Gastrocnemius medialis (tissue), 4 donors: ENCODE measurements around the gene YAP1. TPM values are rescaled to one million over a fixed set of nuclear protein-coding genes. Genes with fewer than 3 reads are reported as not detected.

Experiments
- ATAC-seq, 2 donors: fragments of 150-250 bp; one replicate each; pipeline ENCODE4 v1.9.1; 2016
- DNase-seq, 2 donors: peaks; one replicate each; pipeline ENCODE4 v3.0.0-alpha.2; 2019
- H3K27ac ChIP-seq, 4 donors: fragments of 200-600 bp; sonication (generic); 1 replicate in 1 of 4; 2 replicates in 3 of 4; pipeline ENCODE4 v1.5.1; 2016 to 2018; ENCODE audit warnings: mild to moderate bottlenecking in 2 of 4, moderate library complexity in 1 of 4
- H3K27me3 ChIP-seq, 3 donors: fragments of 200-600 bp; sonication (generic) in 2 of 3; 1 replicate in 1 of 3; 2 replicates in 2 of 3; pipeline versions ENCODE4 v1.5.1 to v1.6.0; 2016 to 2019; ENCODE audit warnings: mild to moderate bottlenecking in 1 of 3, moderate library complexity in 1 of 3
- H3K36me3 ChIP-seq, 2 donors: fragments of 200-600 bp; sonication (generic) in 1 of 2; one replicate each; pipeline ENCODE4 v1.5.1; 2017 to 2018
- H3K4me1 ChIP-seq, 2 donors: fragments of 200-600 bp; sonication (generic) in 1 of 2; one replicate each; pipeline ENCODE4 v1.5.1; 2016 to 2017; ENCODE audit warnings: mild to moderate bottlenecking in 2 of 2
- H3K4me3 ChIP-seq, 4 donors: fragments of 200-600 bp; sonication (generic) in 3 of 4; 1 replicate in 1 of 4; 2 replicates in 3 of 4; pipeline ENCODE4 v1.5.1; 2016 to 2019; ENCODE audit warnings: mild to moderate bottlenecking in 2 of 4
- H3K9me3 ChIP-seq, 3 donors: fragments of 200-600 bp; sonication (generic) in 2 of 3; 1 replicate in 1 of 3; 2 replicates in 2 of 3; pipeline ENCODE4 v1.5.1; 2016 to 2019
- POLR2A ChIP-seq, 2 donors: fragments of 450-650 bp; IDR thresholded peaks; one replicate each; pipeline ENCODE4 v1.6.1; 2017; ENCODE audit warnings: antibody characterized with exemption in 2 of 2, mild to moderate bottlenecking in 2 of 2, moderate library complexity in 2 of 2
- in situ Hi-C, 4 donors: fragments of 200-750 bp; cut with MboI; loops; one replicate each; pipeline versions ENCODE4 v1.15.0 to v1.8.0; 2017; ENCODE audit warnings: low sequenced_read_pairs in 4 of 4
- intact Hi-C: fragments of 100-400 bp; cut with DNase I; formaldehyde crosslinking; loops from one replicate; pipeline ENCODE4 v1.15.1; 2023; ENCODE audit warnings: low total_unique reads
- total RNA-seq, 4 donors: library from RNA; depleted of rRNA; stranded (reverse); fragments of >200 nt; gene quantifications; one replicate each; pipeline versions ENCODE4 v1.1.0 to v1.2.3, GENCODE V29; 2016
- TF ChIP-seq, protein P1 (sequence below), 5 experiments: fragments of 450-650 bp in 3 of 5; fragments of 200-600 bp in 2 of 5; sonication (generic) in 2 of 5; IDR thresholded peaks in 4 of 5; conservative IDR thresholded peaks in 1 of 5; 1 replicate in 4 of 5; 2 replicates in 1 of 5; pipeline ENCODE4 v1.5.1; 2016 to 2019; ENCODE audit warnings: antibody characterized with exemption in 5 of 5, mild to moderate bottlenecking in 3 of 5, moderate library complexity in 3 of 5

The YAP1 gene
- total RNA-seq, 4 donors from 2014 or later = 41.9 to 89.4 (median 72.6) TPM

DNA sequence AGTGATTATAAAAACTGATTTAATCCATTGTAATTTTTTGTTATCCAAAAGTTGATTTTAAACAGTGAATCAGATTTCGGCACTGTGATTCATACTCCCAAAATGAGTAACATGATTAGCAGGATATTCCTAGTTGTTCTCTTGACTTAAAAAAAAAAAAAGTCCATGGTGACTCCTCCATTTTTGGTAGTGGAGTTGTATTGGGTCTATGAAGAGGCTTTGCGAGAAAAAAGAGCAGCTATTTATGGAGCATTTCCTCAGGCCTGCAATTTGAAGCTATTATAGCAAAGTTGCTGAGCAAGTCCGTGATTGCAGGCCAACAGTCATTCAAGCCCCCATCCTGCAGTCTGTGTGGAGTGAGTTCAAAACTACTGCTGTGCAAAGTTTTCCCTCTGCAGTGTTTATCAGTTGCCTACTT, 28.8 kb downstream of the YAP1 start:
- peak overlapping the region; percentile 69 to 86 (median 79) for H3K27ac ChIP-seq
- intact Hi-C loops (no loop called here), in situ Hi-C loops (no loop called here)
- no peaks in the 10 kb centered on the region for H3K9me3 ChIP-seq
- no peaks in the 10 kb centered on the region for H3K27me3 ChIP-seq
- DNase-seq = peak in 1 of 2 donors; percentile 67
- H3K4me1 ChIP-seq = peaks cover 45 to 76% of the 10 kb centered on the region in 2 donors
- H3K36me3 ChIP-seq = no peaks in the 10 kb centered on the region
- peak overlapping the region in 3 of 4 donors; percentile 6 to 30 (median 9) for H3K4me3 ChIP-seq
- TF ChIP-seq POLR2A (IDR thresholded peaks at IDR 0.05) = no peak
- TF ChIP-seq, protein P1, sequence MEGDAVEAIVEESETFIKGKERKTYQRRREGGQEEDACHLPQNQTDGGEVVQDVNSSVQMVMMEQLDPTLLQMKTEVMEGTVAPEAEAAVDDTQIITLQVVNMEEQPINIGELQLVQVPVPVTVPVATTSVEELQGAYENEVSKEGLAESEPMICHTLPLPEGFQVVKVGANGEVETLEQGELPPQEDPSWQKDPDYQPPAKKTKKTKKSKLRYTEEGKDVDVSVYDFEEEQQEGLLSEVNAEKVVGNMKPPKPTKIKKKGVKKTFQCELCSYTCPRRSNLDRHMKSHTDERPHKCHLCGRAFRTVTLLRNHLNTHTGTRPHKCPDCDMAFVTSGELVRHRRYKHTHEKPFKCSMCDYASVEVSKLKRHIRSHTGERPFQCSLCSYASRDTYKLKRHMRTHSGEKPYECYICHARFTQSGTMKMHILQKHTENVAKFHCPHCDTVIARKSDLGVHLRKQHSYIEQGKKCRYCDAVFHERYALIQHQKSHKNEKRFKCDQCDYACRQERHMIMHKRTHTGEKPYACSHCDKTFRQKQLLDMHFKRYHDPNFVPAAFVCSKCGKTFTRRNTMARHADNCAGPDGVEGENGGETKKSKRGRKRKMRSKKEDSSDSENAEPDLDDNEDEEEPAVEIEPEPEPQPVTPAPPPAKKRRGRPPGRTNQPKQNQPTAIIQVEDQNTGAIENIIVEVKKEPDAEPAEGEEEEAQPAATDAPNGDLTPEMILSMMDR (IDR thresholded peaks at IDR 0.05 in 4 of 5, conservative IDR thresholded peaks at IDR 0.05 in 1 of 5) = no peak
- peak; percentile 87 to 94 for ATAC-seq

GRCh38 chr11:102142333-102142732, 32.1 kb downstream of the YAP1 start:
- H3K36me3 ChIP-seq = no peaks in the 10 kb centered on the region
- TF ChIP-seq POLR2A (IDR thresholded peaks at IDR 0.05) = no peak
- TF ChIP-seq, protein P1 (IDR thresholded peaks at IDR 0.05 in 4 of 5, conservative IDR thresholded peaks at IDR 0.05 in 1 of 5) = no peak
- H3K9me3 ChIP-seq = no peaks in the 10 kb centered on the region
- peaks cover 55 to 86% of the 10 kb centered on the region in 2 donors for H3K4me1 ChIP-seq
- no peak for DNase-seq
- no peaks in the 10 kb centered on the region for H3K27me3 ChIP-seq
- peak overlapping the region; percentile 74 to 86 (median 83) for H3K27ac ChIP-seq
- ATAC-seq = no peak
- intact Hi-C loops (no loop called here), in situ Hi-C loops (no loop called here)
- no peak overlapping the region for H3K4me3 ChIP-seq

GRCh38 chr11:102143867-102144266, 33.6 kb downstream of the YAP1 start:
- H3K36me3 ChIP-seq = no peaks in the 10 kb centered on the region
- H3K4me3 ChIP-seq = no peak overlapping the region
- H3K4me1 ChIP-seq = peaks cover 52 to 85% of the 10 kb centered on the region in 2 donors
- ATAC-seq (no peak), DNase-seq (no peak)
- H3K27ac ChIP-seq = peak overlapping the region; percentile 74 to 86 (median 83)
- in situ Hi-C loops (no loop called here), intact Hi-C loops (loop anchor here (2.0 kb wide), 1 partner anchor 29 kb away; no protein-coding TSS in a partner anchor)
- H3K9me3 ChIP-seq = no peaks in the 10 kb centered on the region
- H3K27me3 ChIP-seq = no peaks in the 10 kb centered on the region
- TF ChIP-seq POLR2A (IDR thresholded peaks at IDR 0.05) = no peak

GRCh38 chr11:102144357-102145355, 34.4 kb downstream of the YAP1 start:
- peak overlapping the region; percentile 74 to 86 (median 83) for H3K27ac ChIP-seq
- H3K4me1 ChIP-seq = peaks cover 44 to 83% of the 10 kb centered on the region in 2 donors
- intact Hi-C loops (loop anchor here (2.0 kb wide), 1 partner anchor 30 kb away; no protein-coding TSS in a partner anchor), in situ Hi-C loops (no loop called here)
- no peaks in the 10 kb centered on the region for H3K36me3 ChIP-seq
- ATAC-seq (peak; percentile 89 to 93), DNase-seq (peak; percentile 55 to 76)
- H3K27me3 ChIP-seq = no peaks in the 10 kb centered on the region
- no peaks in the 10 kb centered on the region for H3K9me3 ChIP-seq
- no peak for TF ChIP-seq POLR2A (IDR thresholded peaks at IDR 0.05)
- TF ChIP-seq, protein P1 (IDR thresholded peaks at IDR 0.05 in 4 of 5, conservative IDR thresholded peaks at IDR 0.05 in 1 of 5) = no peak
- peak overlapping the region in 1 of 4 donors; percentile 24 for H3K4me3 ChIP-seq

DNA sequence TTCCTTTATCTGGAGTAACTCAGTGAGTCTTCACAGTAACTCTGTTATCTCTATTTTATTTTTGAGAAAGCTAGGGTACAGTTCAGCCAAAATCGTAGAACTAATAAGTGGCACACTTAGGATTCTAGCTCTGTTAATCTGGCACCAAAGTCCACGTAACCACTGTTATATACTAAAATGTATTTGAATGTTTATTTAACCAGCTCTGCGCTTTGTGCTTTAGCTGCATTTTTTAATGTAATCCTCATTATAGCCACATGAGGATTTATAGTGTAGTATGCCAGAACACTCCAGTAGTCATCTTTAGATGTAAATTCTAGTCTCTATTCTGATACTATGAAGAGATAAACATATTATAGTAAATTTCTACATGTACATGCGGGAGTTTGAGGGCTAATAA, 36.8 kb downstream of the YAP1 start:
- intact Hi-C loops = no loop called here
- DNase-seq (no peak), ATAC-seq (no peak)
- H3K27ac ChIP-seq = peak overlapping the region; percentile 14 to 86 (median 54)
- TF ChIP-seq POLR2A (IDR thresholded peaks at IDR 0.05) = no peak
- TF ChIP-seq, protein P1 (IDR thresholded peaks at IDR 0.05 in 4 of 5, conservative IDR thresholded peaks at IDR 0.05 in 1 of 5) = no peak
- no peaks in the 10 kb centered on the region for H3K9me3 ChIP-seq
- H3K27me3 ChIP-seq = no peaks in the 10 kb centered on the region
- peaks cover 45 to 76% of the 10 kb centered on the region in 2 donors for H3K4me1 ChIP-seq
- no peaks in the 10 kb centered on the region for H3K36me3 ChIP-seq
- no peak overlapping the region for H3K4me3 ChIP-seq
- in situ Hi-C loops = no loop called here
